ENCODE results near the gene CHST1. TPM values are rescaled to one million over a fixed set of nuclear protein-coding genes. Genes with fewer than 3 reads are reported as not detected.

CHST1 gene
- total and polyA plus RNA-seq, 10 of the 15 experiments (the other 5 are each of a cell fraction or from before 2014, with no cell fraction given): not detected

DNA sequence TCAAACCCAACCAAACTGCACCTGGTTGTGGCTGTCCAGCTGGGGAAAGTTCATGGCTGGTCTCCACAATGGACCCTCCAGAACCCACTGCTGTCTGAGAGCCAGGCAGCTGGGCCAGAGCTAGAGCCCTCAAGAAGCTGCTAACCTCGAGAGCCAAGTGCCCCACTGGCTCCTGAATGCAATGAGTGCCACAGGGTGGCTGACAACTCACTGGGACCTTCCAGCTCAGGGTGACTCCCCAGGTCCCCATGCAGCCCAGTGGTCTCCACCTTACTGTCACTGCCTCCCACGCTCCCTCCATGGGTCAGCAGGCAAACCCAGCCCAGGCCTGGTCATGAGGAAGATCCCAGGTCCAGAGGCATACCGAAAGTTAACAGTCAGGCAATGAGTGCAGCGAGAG is 8.0 kb upstream of the CHST1 start:
- 20% methylated on average over 4 of the region's 4 CpGs for WGBS (ENCODE audit: insufficient coverage, insufficient replicate concordance, low lambda C conversion rate, missing lambda C conversion rate)
- H3K9me3 ChIP-seq (replicated peaks; ENCODE audit: control insufficient read depth, insufficient read depth, low read length): no peaks in the 10 kb centered on the region
- no peaks in the 10 kb centered on the region for H3K79me2 ChIP-seq (ENCODE audit: control insufficient read depth, insufficient read depth, low read length)
- intact Hi-C loops (cut with micrococcal nuclease; ENCODE audit: unreplicated experiment) (no loop called here), in situ Hi-C loops (cut with MboI) (no loop called here)
- no TSS peak for BruUV-seq (replicated peaks)
- ATAC-seq (no peak), DNase-seq (ENCODE audit: low read depth, low spot score) (no peak), FAIRE-seq (no peak)
- H3K4me1 ChIP-seq (ENCODE audit: control insufficient read depth, insufficient read depth, low read length): peaks cover 8% of the 10 kb centered on the region
- ChIA-PET CTCF (interaction anchor here (1.3 to 1.8 kb wide), 2 partner anchors 17 to 51 kb away, joined by 3 to 4 read pairs; no protein-coding TSS in a partner anchor), RAD21 (ENCODE audit: unreplicated experiment) (interaction anchor here (1.6 kb wide), 1 partner anchor 19 kb away, joined by 3 read pairs; no protein-coding TSS in a partner anchor), SMC1A (ENCODE audit: uncharacterized antibody, unreplicated experiment) (no interaction called here), POLR2A (no interaction called here)
- H3K27me3 ChIP-seq (replicated peaks in 1 of 2; ENCODE audit: control insufficient read depth in 2 of 2, insufficient read depth in 2 of 2, low read length in 1 of 2): peaks cover 2 to 3% of the 10 kb centered on the region in 2 experiments; a peak in 3 of 4 replicates
- no peak overlapping the region for H3K27ac ChIP-seq (ENCODE audit: control insufficient read depth, insufficient read depth)
- no peak overlapping the region for H3K4me3 ChIP-seq
- no peak overlapping the region for H3K4me2 ChIP-seq (ENCODE audit: control insufficient read depth, insufficient read depth)
- no peaks in the 10 kb centered on the region for H3K36me3 ChIP-seq (ENCODE audit: control insufficient read depth in 2 of 2, insufficient read depth in 2 of 2, low read length in 1 of 2)
- TF ChIP-seq BMI1 (IDR thresholded peaks at IDR 0.05; ENCODE audit: borderline replicate concordance) (no peak), RB1 (IDR thresholded peaks at IDR 0.05; ENCODE audit: borderline replicate concordance) (no peak), BHLHE40 (IDR thresholded peaks at IDR 0.05; ENCODE audit: borderline replicate concordance in 1 of 2, low read depth in 2 of 2, low read length in 1 of 2) (no peak), CHD4 (IDR thresholded peaks at IDR 0.05) (no peak), ATF7 (IDR thresholded peaks at IDR 0.05; ENCODE audit: low read depth) (no peak), TBL1XR1 (IDR thresholded peaks at IDR 0.05; ENCODE audit: low read depth, low read length) (no peak), TARDBP (IDR thresholded peaks at IDR 0.05; ENCODE audit: borderline replicate concordance) (no peak), SIX5 (IDR thresholded peaks at IDR 0.05; ENCODE audit: low read depth, low read length, severe bottlenecking) (no peak)
- TF ChIP-seq, protein P1, sequence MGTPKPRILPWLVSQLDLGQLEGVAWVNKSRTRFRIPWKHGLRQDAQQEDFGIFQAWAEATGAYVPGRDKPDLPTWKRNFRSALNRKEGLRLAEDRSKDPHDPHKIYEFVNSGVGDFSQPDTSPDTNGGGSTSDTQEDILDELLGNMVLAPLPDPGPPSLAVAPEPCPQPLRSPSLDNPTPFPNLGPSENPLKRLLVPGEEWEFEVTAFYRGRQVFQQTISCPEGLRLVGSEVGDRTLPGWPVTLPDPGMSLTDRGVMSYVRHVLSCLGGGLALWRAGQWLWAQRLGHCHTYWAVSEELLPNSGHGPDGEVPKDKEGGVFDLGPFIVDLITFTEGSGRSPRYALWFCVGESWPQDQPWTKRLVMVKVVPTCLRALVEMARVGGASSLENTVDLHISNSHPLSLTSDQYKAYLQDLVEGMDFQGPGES (IDR thresholded peaks at IDR 0.05): no peak
- H2AFZ ChIP-seq (ENCODE audit: control insufficient read depth, low read depth, low read length): no peak overlapping the region
- H4K20me1 ChIP-seq (ENCODE audit: control insufficient read depth, insufficient read depth): no peaks in the 10 kb centered on the region
- H3K9ac ChIP-seq (ENCODE audit: control insufficient read depth, insufficient read depth, low read length): no peak overlapping the region
